Activated CD4-positive, alpha-beta T cell treated with anti-CD3 and anti-CD28 coated beads, Interleukin-2, amount 10 ng/mL, durations not matched to agents 24 days and 14 days (primary cell): Measurements from ENCODE around the gene CHST13. TPM values are rescaled to one million over a fixed set of nuclear protein-coding genes. Genes with fewer than 3 reads are reported as not detected.

ENCODE experiments used
- DNase-seq: peaks from one replicate; pipeline ENCODE4 v3.0.0; 2022
- H3K27ac Mint-ChIP-seq: one replicate; pipeline ENCODE4 v1.8.0; 2022; ENCODE audit warnings: mild to moderate bottlenecking, mixed read lengths
- H3K27me3 Mint-ChIP-seq: one replicate; pipeline ENCODE4 v1.8.0; 2022; ENCODE audit warnings: mixed read lengths
- H3K36me3 Mint-ChIP-seq: one replicate; pipeline ENCODE4 v1.8.0; 2022; ENCODE audit warnings: low read depth, mild to moderate bottlenecking, mixed read lengths
- H3K4me1 Mint-ChIP-seq: one replicate; pipeline ENCODE4 v1.8.0; 2021; ENCODE audit warnings: mixed read lengths
- H3K4me3 Mint-ChIP-seq: one replicate; pipeline ENCODE4 v1.8.0; 2022; ENCODE audit warnings: mild to moderate bottlenecking, moderate library complexity, mixed read lengths
- H3K9me3 Mint-ChIP-seq: one replicate; pipeline ENCODE4 v1.8.0; 2021; ENCODE audit warnings: mixed read lengths
- intact Hi-C: fragments of 100-400 bp; cut with micrococcal nuclease; formaldehyde crosslinking; loops from one replicate; pipeline ENCODE4 v1.15.1; 2023
- total RNA-seq: library from RNA; stranded (reverse); gene quantifications from 2 replicates; pipeline ENCODE4 v1.2.3, GENCODE V29; 2022

Gene CHST13
- total RNA-seq, 1 donor from 2014 or later = not detected

GRCh38 chr3:126519506-126520455, 4.2 kb upstream of the CHST13 start:
- peaks cover 14% of the 10 kb centered on the region for H3K27me3 Mint-ChIP-seq
- no peaks in the 10 kb centered on the region for H3K36me3 Mint-ChIP-seq
- DNase-seq = no peak
- no peak overlapping the region for H3K27ac Mint-ChIP-seq
- no peaks in the 10 kb centered on the region for H3K4me1 Mint-ChIP-seq
- no peaks in the 10 kb centered on the region for H3K9me3 Mint-ChIP-seq
- no peak overlapping the region for H3K4me3 Mint-ChIP-seq
- intact Hi-C loops = no loop called here

- peaks cover 15% of the 10 kb centered on the region for H3K27me3 Mint-ChIP-seq
- H3K4me3 Mint-ChIP-seq = no peak overlapping the region
- intact Hi-C loops = no loop called here
- H3K27ac Mint-ChIP-seq = no peak overlapping the region
- no peaks in the 10 kb centered on the region for H3K9me3 Mint-ChIP-seq
- no peaks in the 10 kb centered on the region for H3K4me1 Mint-ChIP-seq
- no peaks in the 10 kb centered on the region for H3K36me3 Mint-ChIP-seq
- no peak for DNase-seq
Measured at GRCh38 chr3:126521122-126521891, 2.6 kb upstream of the CHST13 start.

- peak; percentile 82 for DNase-seq
- Mint-ChIP-seq H3K9me3 (no peaks in the 10 kb centered on the region), H3K27me3 (peaks cover 15% of the 10 kb centered on the region), H3K36me3 (no peaks in the 10 kb centered on the region), H3K4me3 (no peak overlapping the region), H3K4me1 (no peaks in the 10 kb centered on the region), H3K27ac (no peak overlapping the region)
- intact Hi-C loops = loop anchor here (1.0 to 2.0 kb wide), 2 partner anchors 932 to 1022 kb away; no protein-coding TSS in a partner anchor
Measured at GRCh38 chr3:126522363-126522788, 1.6 kb upstream of the CHST13 start.

- Mint-ChIP-seq H3K27me3 (peaks cover 15% of the 10 kb centered on the region), H3K9me3 (no peaks in the 10 kb centered on the region), H3K4me3 (no peak overlapping the region), H3K4me1 (no peaks in the 10 kb centered on the region), H3K36me3 (no peaks in the 10 kb centered on the region), H3K27ac (no peak overlapping the region)
- DNase-seq = no peak
- intact Hi-C loops = no loop called here
Measured at GRCh38 chr3:126524429-126524988, 554 bp downstream of the CHST13 start.

- no peak overlapping the region for H3K27ac Mint-ChIP-seq
- no peaks in the 10 kb centered on the region for H3K36me3 Mint-ChIP-seq
- H3K27me3 Mint-ChIP-seq = peaks cover 15% of the 10 kb centered on the region
- no peaks in the 10 kb centered on the region for H3K9me3 Mint-ChIP-seq
- H3K4me1 Mint-ChIP-seq = peaks cover 2% of the 10 kb centered on the region
- H3K4me3 Mint-ChIP-seq = no peak overlapping the region
- intact Hi-C loops = no loop called here
- no peak for DNase-seq
Measured at GRCh38 chr3:126525091-126525852, 1.3 kb downstream of the CHST13 start.

- peaks cover 2% of the 10 kb centered on the region for H3K4me1 Mint-ChIP-seq
- H3K9me3 Mint-ChIP-seq = no peaks in the 10 kb centered on the region
- DNase-seq = no peak
- H3K27me3 Mint-ChIP-seq = peaks cover 15% of the 10 kb centered on the region
- no peaks in the 10 kb centered on the region for H3K36me3 Mint-ChIP-seq
- H3K4me3 Mint-ChIP-seq = no peak overlapping the region
- H3K27ac Mint-ChIP-seq = no peak overlapping the region
- intact Hi-C loops = no loop called here
Measured at GRCh38 chr3:126525853-126526667, 2.1 kb downstream of the CHST13 start.

- peaks cover 15% of the 10 kb centered on the region for H3K27me3 Mint-ChIP-seq
- intact Hi-C loops = no loop called here
- H3K36me3 Mint-ChIP-seq = no peaks in the 10 kb centered on the region
- H3K4me1 Mint-ChIP-seq = peaks cover 2% of the 10 kb centered on the region
- no peak overlapping the region for H3K27ac Mint-ChIP-seq
- no peak overlapping the region for H3K4me3 Mint-ChIP-seq
- H3K9me3 Mint-ChIP-seq = no peaks in the 10 kb centered on the region
- DNase-seq = no peak
Measured at GRCh38 chr3:126526668-126527005, 2.7 kb downstream of the CHST13 start.

- Mint-ChIP-seq H3K36me3 (no peaks in the 10 kb centered on the region), H3K27me3 (peaks cover 18% of the 10 kb centered on the region), H3K27ac (no peak overlapping the region), H3K4me1 (peaks cover 2% of the 10 kb centered on the region), H3K4me3 (no peak overlapping the region), H3K9me3 (no peaks in the 10 kb centered on the region)
- no peak for DNase-seq
- intact Hi-C loops = no loop called here
Measured at GRCh38 chr3:126527006-126527405, 3.1 kb downstream of the CHST13 start.

GRCh38 chr3:126527455-126528211, 3.7 kb downstream of the CHST13 start:
- no peak for DNase-seq
- Mint-ChIP-seq H3K9me3 (no peaks in the 10 kb centered on the region), H3K4me1 (peaks cover 2% of the 10 kb centered on the region), H3K27ac (no peak overlapping the region), H3K36me3 (no peaks in the 10 kb centered on the region), H3K4me3 (no peak overlapping the region), H3K27me3 (peaks cover 21% of the 10 kb centered on the region)
- intact Hi-C loops = no loop called here

- Mint-ChIP-seq H3K4me1 (peaks cover 2% of the 10 kb centered on the region), H3K27me3 (peaks cover 14% of the 10 kb centered on the region), H3K9me3 (no peaks in the 10 kb centered on the region), H3K27ac (no peak overlapping the region), H3K4me3 (no peak overlapping the region), H3K36me3 (no peaks in the 10 kb centered on the region)
- no peak for DNase-seq
- intact Hi-C loops = no loop called here
Measured at GRCh38 chr3:126528419-126528799, 4.5 kb downstream of the CHST13 start.

- Mint-ChIP-seq H3K36me3 (no peaks in the 10 kb centered on the region), H3K27ac (no peak overlapping the region), H3K27me3 (peaks cover 18% of the 10 kb centered on the region), H3K9me3 (no peaks in the 10 kb centered on the region), H3K4me3 (no peak overlapping the region), H3K4me1 (peaks cover 2% of the 10 kb centered on the region)
- DNase-seq = no peak
- intact Hi-C loops = no loop called here
Measured at GRCh38 chr3:126528800-126529541, 5.0 kb downstream of the CHST13 start.
